Breast epithelium (tissue), 3 donors: ENCODE data around the gene NEK6.

Source experiments
- CTCF ChIP-seq, 3 donors: fragments of 450-650 bp; IDR thresholded peaks; one replicate each; pipeline ENCODE4 v1.5.1; 2016 to 2017; ENCODE audit warnings: antibody characterized with exemption in 3 of 3, mild to moderate bottlenecking in 3 of 3, moderate library complexity in 3 of 3
- POLR2A ChIP-seq: fragments of 450-650 bp; IDR thresholded peaks from one replicate; pipeline ENCODE4 v1.6.1; 2016; ENCODE audit warnings: antibody characterized with exemption, mild to moderate bottlenecking, moderate library complexity

- TF ChIP-seq CTCF (IDR thresholded peaks at IDR 0.05) = no peak
- no peak for TF ChIP-seq POLR2A
These were observed 49.8 kb downstream of the NEK6 start for GRCh38 chr9:124307379-124308030.
